Adrenal gland (tissue), 5 donors: ENCODE data around the gene CSTF3.

Experiments
- POLR2A ChIP-seq, 2 donors: fragments of 450-650 bp; IDR thresholded peaks; one replicate each; pipeline ENCODE4 v1.6.1; 2017; ENCODE audit warnings: antibody characterized with exemption in 2 of 2, mild to moderate bottlenecking in 2 of 2, moderate library complexity in 1 of 2
- TF ChIP-seq, protein P1 (sequence below), 6 experiments: fragments of 450-650 bp in 4 of 6; fragments of 200-600 bp in 2 of 6; sonication (generic) in 1 of 6; IDR thresholded peaks; 1 replicate in 5 of 6; 2 replicates in 1 of 6; pipeline versions ENCODE4 v1.5.1 to v1.8.0; 2016 to 2021; ENCODE audit warnings: antibody characterized with exemption in 6 of 6, mild to moderate bottlenecking in 2 of 6, moderate library complexity in 1 of 6
- donor health status: DM: no; HTN: no; CAD: no.

GRCh38 chr11:33094157-33094556, 67.1 kb downstream of the CSTF3 start:
- TF ChIP-seq, protein P1, sequence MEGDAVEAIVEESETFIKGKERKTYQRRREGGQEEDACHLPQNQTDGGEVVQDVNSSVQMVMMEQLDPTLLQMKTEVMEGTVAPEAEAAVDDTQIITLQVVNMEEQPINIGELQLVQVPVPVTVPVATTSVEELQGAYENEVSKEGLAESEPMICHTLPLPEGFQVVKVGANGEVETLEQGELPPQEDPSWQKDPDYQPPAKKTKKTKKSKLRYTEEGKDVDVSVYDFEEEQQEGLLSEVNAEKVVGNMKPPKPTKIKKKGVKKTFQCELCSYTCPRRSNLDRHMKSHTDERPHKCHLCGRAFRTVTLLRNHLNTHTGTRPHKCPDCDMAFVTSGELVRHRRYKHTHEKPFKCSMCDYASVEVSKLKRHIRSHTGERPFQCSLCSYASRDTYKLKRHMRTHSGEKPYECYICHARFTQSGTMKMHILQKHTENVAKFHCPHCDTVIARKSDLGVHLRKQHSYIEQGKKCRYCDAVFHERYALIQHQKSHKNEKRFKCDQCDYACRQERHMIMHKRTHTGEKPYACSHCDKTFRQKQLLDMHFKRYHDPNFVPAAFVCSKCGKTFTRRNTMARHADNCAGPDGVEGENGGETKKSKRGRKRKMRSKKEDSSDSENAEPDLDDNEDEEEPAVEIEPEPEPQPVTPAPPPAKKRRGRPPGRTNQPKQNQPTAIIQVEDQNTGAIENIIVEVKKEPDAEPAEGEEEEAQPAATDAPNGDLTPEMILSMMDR (IDR thresholded peaks at IDR 0.05) = no peak
- no peak for TF ChIP-seq POLR2A (IDR thresholded peaks at IDR 0.05)
